Activated naive CD4-positive, alpha-beta T cell treated with Interleukin-2 at 50 U/mL for 16 hours (primary cell): Measurements from ENCODE around the gene UBE2L3.
A peak's percentile ranks its signal among the peaks of the same experiment; 100 is the strongest.
"Not testable (repeated sequence)": the region's sequence is repeated elsewhere in the genome, so short reads cannot be mapped to it uniquely, and the experiment has no call there.

Experiments used
- DNase-seq: peaks from one replicate; pipeline ENCODE4 v3.0.0-alpha.2; 2020

Gene UBE2L3

GRCh38 chr22:21573293-21573734, 5.8 kb downstream of the UBE2L3 start:
- DNase-seq: no peak

- DNase-seq: no peak
These were observed 6.4 kb downstream of the UBE2L3 start for GRCh38 chr22:21573750-21574494.

GRCh38 chr22:21579474-21579851, 11.9 kb downstream of the UBE2L3 start:
- DNase-seq: no peak

GRCh38 chr22:21580623-21581007, 13.1 kb downstream of the UBE2L3 start:
- not testable (repeated sequence) for DNase-seq

- DNase-seq: not testable (repeated sequence)
These were observed 13.6 kb downstream of the UBE2L3 start for GRCh38 chr22:21581009-21581713.

- no peak for DNase-seq
These were observed 15.6 kb downstream of the UBE2L3 start for GRCh38 chr22:21582801-21583740.

- DNase-seq: no peak
These were observed 17.9 kb downstream of the UBE2L3 start for GRCh38 chr22:21585389-21585788.

GRCh38 chr22:21587803-21588611, 20.5 kb downstream of the UBE2L3 start:
- DNase-seq: peak; percentile 55

GRCh38 chr22:21589396-21589795, 21.9 kb downstream of the UBE2L3 start:
- DNase-seq: no peak

- no peak for DNase-seq
These were observed 23.5 kb downstream of the UBE2L3 start for GRCh38 chr22:21590809-21591641.

- no peak for DNase-seq
These were observed 24.2 kb downstream of the UBE2L3 start for GRCh38 chr22:21591695-21592094.

- no peak for DNase-seq
These were observed 24.9 kb downstream of the UBE2L3 start for GRCh38 chr22:21592422-21592821.

- no peak for DNase-seq
These were observed 26.1 kb downstream of the UBE2L3 start for GRCh38 chr22:21593406-21594232.

GRCh38 chr22:21594865-21595452, 27.4 kb downstream of the UBE2L3 start:
- no peak for DNase-seq

GRCh38 chr22:21596356-21597135, 29.0 kb downstream of the UBE2L3 start:
- DNase-seq: not testable (repeated sequence)

- DNase-seq: no peak
These were observed 30.8 kb downstream of the UBE2L3 start for GRCh38 chr22:21598302-21598701.

- DNase-seq: no peak
These were observed 31.8 kb downstream of the UBE2L3 start for GRCh38 chr22:21599053-21599893.

- DNase-seq: no peak
These were observed 35.1 kb downstream of the UBE2L3 start for GRCh38 chr22:21602579-21602978.
